ENCODE results near the gene RPAIN.

The RPAIN gene

DNA sequence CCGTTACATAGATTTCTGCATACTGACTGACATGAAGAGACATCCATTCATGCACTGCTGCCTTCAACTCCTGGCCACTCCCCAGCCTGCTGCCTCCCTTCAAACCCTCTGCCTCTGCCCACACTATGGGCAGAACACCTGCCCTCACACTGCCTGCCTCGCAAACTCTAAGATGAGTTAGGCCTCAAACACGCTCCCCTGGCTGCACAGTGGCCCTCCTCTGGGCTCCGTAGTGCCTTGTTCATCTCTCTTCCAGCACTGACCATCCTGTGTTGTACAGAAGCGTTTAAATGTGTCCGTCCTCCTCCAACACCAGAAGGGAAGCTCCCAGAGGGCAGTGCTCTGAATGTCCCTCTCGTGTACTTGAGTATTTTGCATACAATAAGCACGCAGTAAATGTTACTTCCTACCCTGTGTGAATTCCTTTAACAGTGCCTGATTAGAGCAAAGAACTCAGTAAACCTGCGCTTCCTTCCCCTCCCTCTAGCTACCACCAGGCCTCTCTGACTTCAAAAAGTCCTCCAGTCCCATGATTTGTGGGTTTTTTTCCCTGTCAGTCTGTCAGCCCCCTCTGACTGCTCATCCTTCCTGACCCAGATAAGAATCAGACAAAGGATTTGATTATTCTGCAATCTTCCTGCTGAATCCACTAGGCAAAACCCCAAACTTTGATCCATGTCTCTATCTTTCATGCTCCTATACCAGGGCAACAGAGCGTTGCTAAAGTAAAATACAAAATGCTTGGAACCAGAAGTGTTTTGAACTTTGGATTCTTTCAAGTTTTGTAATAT, 44.9 kb downstream of the RPAIN start:
- Histone ChIP-seq H3K4me1 (ENCODE audit: control insufficient read depth, insufficient read depth, low read length) (peaks cover 14% of the 10 kb centered on the region), H3K27me3 (ENCODE audit: control insufficient read depth, insufficient read depth, low read length) (no peaks in the 10 kb centered on the region), H3K27ac (ENCODE audit: low read depth, low read length) (no peak overlapping the region), H3K9ac (ENCODE audit: low read length) (no peak overlapping the region), H3K4me3 (ENCODE audit: low read depth, low read length) (no peak overlapping the region), H3K36me3 (ENCODE audit: control insufficient read depth, insufficient read depth, low read length) (peaks cover 39% of the 10 kb centered on the region), H3K9me3 (ENCODE audit: control insufficient read depth, insufficient read depth, low read depth, low read length) (no peaks in the 10 kb centered on the region)

DNA sequence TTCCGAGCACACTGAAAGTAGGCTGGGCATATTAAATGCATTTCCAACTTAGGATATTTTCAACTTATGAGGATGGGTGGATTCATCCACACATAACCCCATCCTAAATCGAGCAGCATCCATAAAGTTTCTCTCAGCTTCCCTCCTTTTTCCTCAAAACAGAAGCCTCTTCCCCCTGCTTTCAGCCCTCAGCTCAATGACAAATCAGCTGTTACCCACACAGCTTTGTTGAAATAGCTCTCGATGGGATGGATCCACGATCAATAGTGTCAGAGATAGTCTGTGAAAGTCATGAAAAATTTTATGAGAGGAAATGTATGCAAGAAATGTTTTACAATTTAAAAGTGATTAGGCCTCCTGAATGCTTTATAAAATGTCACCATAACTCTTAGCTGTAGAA, 46.3 kb downstream of the RPAIN start:
- Histone ChIP-seq H3K9me3 (ENCODE audit: control insufficient read depth, insufficient read depth, low read depth, low read length) (no peaks in the 10 kb centered on the region), H3K4me3 (ENCODE audit: low read depth, low read length) (0 out of 2 replicates have a peak overlapping the region, but pooled peaks have one; percentile 83), H3K36me3 (ENCODE audit: control insufficient read depth, insufficient read depth, low read length) (peaks cover 26% of the 10 kb centered on the region), H3K4me1 (ENCODE audit: control insufficient read depth, insufficient read depth, low read length) (peaks cover 14% of the 10 kb centered on the region), H3K27ac (ENCODE audit: low read depth, low read length) (no peak overlapping the region), H3K27me3 (ENCODE audit: control insufficient read depth, insufficient read depth, low read length) (no peaks in the 10 kb centered on the region), H3K9ac (ENCODE audit: low read length) (no peak overlapping the region)

DNA sequence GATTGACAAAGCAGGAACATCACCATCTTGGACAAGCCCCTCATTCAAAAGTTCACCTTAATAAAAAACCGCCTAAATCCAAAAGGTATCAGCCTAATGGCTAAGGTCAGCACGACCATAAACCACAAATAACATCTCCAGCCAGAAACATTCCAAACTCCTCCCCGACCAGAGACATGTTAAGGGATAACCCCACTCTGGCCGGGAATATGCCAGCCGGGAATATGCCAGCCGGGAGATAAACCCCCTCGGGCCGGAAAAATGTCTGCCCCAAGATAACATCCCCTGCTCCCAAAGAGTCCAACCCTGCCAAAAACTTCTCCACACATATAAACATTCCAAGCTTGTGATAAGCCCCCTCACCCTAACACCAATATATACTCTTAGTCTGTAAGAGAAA, 47.4 kb downstream of the RPAIN start:
- Histone ChIP-seq H3K27me3 (ENCODE audit: control insufficient read depth, insufficient read depth, low read length) (no peaks in the 10 kb centered on the region), H3K4me1 (ENCODE audit: control insufficient read depth, insufficient read depth, low read length) (peaks cover 14% of the 10 kb centered on the region), H3K9ac (ENCODE audit: low read length) (peak overlapping the region; percentile 91), H3K4me3 (ENCODE audit: low read depth, low read length) (peak overlapping the region; percentile 83), H3K36me3 (ENCODE audit: control insufficient read depth, insufficient read depth, low read length) (peaks cover 23% of the 10 kb centered on the region), H3K27ac (ENCODE audit: low read depth, low read length) (no peak overlapping the region), H3K9me3 (ENCODE audit: control insufficient read depth, insufficient read depth, low read depth, low read length) (no peaks in the 10 kb centered on the region)

DNA sequence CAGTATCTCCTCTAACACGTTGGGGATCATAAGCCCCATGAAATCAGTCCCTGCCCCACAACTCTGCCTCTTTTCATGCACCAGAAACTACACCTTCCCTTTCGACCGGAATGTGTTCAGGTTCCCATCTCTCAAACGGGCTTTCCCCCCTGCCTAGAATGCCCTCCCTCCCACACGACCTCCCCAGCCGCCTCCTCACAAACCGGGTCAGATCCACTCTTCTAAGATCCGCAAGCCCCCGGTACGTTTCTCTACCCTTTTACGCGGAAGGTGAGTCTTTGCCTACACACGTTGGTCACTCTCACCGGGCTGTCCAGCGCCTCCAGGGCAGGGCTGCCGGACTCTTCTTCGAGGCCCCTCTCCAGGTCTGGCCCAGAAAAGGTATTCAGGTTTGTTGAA, 48.1 kb downstream of the RPAIN start:
- peak overlapping the region; percentile 83 for H3K4me3 ChIP-seq (ENCODE audit: low read depth, low read length)
- peaks cover 20% of the 10 kb centered on the region for H3K36me3 ChIP-seq (ENCODE audit: control insufficient read depth, insufficient read depth, low read length)
- H3K4me1 ChIP-seq (ENCODE audit: control insufficient read depth, insufficient read depth, low read length): peaks cover 14% of the 10 kb centered on the region
- peak overlapping the region; percentile 77; the same call in 1 of the 2 replicates for H3K27ac ChIP-seq (ENCODE audit: low read depth, low read length)
- H3K9ac ChIP-seq (ENCODE audit: low read length): peak overlapping the region; percentile 91
- no peaks in the 10 kb centered on the region for H3K27me3 ChIP-seq (ENCODE audit: control insufficient read depth, insufficient read depth, low read length)
- H3K9me3 ChIP-seq (ENCODE audit: control insufficient read depth, insufficient read depth, low read depth, low read length): no peaks in the 10 kb centered on the region

DNA sequence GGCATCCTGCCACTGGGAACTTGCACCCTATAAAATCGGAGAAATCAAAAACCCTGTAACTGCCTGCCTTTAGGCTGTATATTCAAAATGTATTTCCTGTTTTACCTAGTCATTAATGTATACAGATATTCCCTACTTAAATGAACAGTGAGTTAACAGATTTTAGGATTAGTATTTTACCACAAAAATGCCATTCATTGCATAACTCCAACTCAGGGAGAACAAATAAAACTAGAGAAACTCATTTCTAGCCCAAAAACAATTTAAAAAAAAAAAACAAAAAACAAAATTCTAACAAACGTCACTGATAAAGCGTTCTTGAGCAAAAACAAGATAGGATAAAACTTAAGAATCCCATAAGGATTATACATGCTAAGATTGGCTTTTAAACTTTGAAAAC, 52.5 kb downstream of the RPAIN start:
- Histone ChIP-seq H3K4me1 (ENCODE audit: control insufficient read depth, insufficient read depth, low read length) (no peaks in the 10 kb centered on the region), H3K36me3 (ENCODE audit: control insufficient read depth, insufficient read depth, low read length) (peaks cover 42% of the 10 kb centered on the region), H3K4me3 (ENCODE audit: low read depth, low read length) (no peak overlapping the region), H3K27me3 (ENCODE audit: control insufficient read depth, insufficient read depth, low read length) (no peaks in the 10 kb centered on the region), H3K9me3 (ENCODE audit: control insufficient read depth, insufficient read depth, low read depth, low read length) (no peaks in the 10 kb centered on the region), H3K9ac (ENCODE audit: low read length) (no peak overlapping the region), H3K27ac (ENCODE audit: low read depth, low read length) (no peak overlapping the region)

DNA sequence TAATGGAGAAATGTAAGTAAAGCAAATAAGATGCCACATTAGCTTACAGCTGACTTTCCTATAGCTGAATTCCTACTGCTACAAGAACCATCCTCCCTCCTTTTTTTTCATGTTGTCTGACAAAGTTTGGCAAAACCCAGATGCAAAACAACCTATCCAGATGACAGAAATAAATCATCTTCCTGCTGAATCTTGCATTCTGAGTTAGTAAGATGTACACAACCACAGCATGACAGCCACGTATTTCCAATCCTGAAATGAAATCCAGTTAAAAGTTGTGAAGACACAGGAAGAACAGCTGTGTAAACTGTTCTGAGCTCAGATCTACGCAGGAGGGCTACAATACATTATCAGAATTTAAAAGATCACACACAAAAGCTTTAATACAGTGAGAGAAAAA, 53.9 kb downstream of the RPAIN start:
- no peak overlapping the region for H3K4me3 ChIP-seq (ENCODE audit: low read depth, low read length)
- H3K36me3 ChIP-seq (ENCODE audit: control insufficient read depth, insufficient read depth, low read length): peaks cover 56% of the 10 kb centered on the region
- no peaks in the 10 kb centered on the region for H3K27me3 ChIP-seq (ENCODE audit: control insufficient read depth, insufficient read depth, low read length)
- H3K4me1 ChIP-seq (ENCODE audit: control insufficient read depth, insufficient read depth, low read length): no peaks in the 10 kb centered on the region
- H3K9me3 ChIP-seq (ENCODE audit: control insufficient read depth, insufficient read depth, low read depth, low read length): no peaks in the 10 kb centered on the region
- no peak overlapping the region for H3K9ac ChIP-seq (ENCODE audit: low read length)
- H3K27ac ChIP-seq (ENCODE audit: low read depth, low read length): no peak overlapping the region

DNA sequence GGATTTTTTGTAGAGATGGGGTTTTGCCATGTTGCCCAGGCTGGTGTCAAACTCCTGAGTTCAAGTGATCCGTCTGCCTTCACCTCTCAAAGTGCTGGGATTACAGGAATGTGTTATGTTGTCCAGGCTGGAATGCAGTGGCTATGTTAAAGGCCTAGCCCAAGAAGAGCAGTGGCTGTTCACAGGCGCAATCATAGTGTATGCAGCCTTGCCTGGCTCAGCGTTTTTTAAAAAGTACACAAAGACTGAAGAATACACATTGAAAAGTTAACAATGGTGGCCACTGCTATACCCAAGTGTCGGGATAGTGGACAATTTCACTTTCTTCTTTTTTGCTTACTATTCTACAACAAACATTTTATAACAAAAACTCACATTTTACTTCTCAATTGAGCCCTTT, 59.0 kb downstream of the RPAIN start:
- Histone ChIP-seq H3K36me3 (ENCODE audit: control insufficient read depth, insufficient read depth, low read length) (peaks cover 91% of the 10 kb centered on the region), H3K27me3 (ENCODE audit: control insufficient read depth, insufficient read depth, low read length) (no peaks in the 10 kb centered on the region), H3K9ac (ENCODE audit: low read length) (no peak overlapping the region), H3K4me1 (ENCODE audit: control insufficient read depth, insufficient read depth, low read length) (no peaks in the 10 kb centered on the region), H3K4me3 (ENCODE audit: low read depth, low read length) (no peak overlapping the region), H3K9me3 (ENCODE audit: control insufficient read depth, insufficient read depth, low read depth, low read length) (no peaks in the 10 kb centered on the region), H3K27ac (ENCODE audit: low read depth, low read length) (no peak overlapping the region)

DNA sequence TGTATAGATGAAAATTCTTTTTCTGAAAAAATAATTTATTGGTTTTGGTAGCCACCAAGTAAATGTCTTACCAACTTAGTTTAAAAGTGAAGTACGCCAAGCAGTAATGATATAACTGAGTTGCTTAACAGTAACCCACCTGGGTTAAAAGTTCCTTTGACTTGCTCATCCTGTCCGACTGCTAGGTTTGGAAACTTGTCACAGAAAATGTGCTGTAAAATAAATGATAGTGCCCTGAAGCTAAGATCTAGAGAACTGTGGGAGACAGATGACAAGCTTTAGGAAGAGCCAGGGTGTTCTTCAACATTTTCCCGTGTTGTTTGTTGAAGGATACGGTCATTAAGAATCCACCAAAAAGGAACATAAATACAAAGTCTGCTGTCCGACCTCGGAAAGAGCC, 61.0 kb downstream of the RPAIN start:
- H3K4me1 ChIP-seq (ENCODE audit: control insufficient read depth, insufficient read depth, low read length): no peaks in the 10 kb centered on the region; the same call in 1 of the 2 replicates
- H3K36me3 ChIP-seq (ENCODE audit: control insufficient read depth, insufficient read depth, low read length): peaks cover 84% of the 10 kb centered on the region

DNA sequence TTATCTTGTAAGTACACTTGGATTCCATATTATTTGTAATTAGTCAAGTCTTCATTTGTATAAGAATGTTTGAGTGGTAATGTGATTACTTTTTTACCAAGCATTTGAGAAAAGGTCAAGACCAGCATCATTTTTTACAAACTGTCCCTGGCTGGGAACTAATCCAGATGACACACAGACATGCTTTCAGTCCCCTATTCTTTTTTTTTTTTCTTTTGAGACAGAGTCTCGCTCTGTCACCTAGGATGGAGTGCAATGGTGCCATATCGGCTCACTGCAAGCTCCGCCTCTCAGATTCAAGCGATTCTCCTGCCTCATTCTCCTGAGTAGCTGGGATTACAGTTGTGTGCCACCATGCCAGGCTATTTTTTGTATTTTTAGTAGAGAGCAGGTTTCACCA, 61.5 kb downstream of the RPAIN start:
- Histone ChIP-seq H3K9ac (ENCODE audit: low read length) (no peak overlapping the region), H3K4me1 (ENCODE audit: control insufficient read depth, insufficient read depth, low read length) (no peaks in the 10 kb centered on the region; the same call in 1 of the 2 replicates), H3K36me3 (ENCODE audit: control insufficient read depth, insufficient read depth, low read length) (peaks cover 83% of the 10 kb centered on the region), H3K27ac (ENCODE audit: low read depth, low read length) (no peak overlapping the region), H3K9me3 (ENCODE audit: control insufficient read depth, insufficient read depth, low read depth, low read length) (no peaks in the 10 kb centered on the region), H3K27me3 (ENCODE audit: control insufficient read depth, insufficient read depth, low read length) (no peaks in the 10 kb centered on the region), H3K4me3 (ENCODE audit: low read depth, low read length) (no peak overlapping the region)

More for the DNA sequence above, 61.0 kb downstream of the RPAIN start:
- no peak overlapping the region for H3K27ac ChIP-seq (ENCODE audit: low read depth, low read length)
- no peak overlapping the region for H3K9ac ChIP-seq (ENCODE audit: low read length)
- H3K27me3 ChIP-seq (ENCODE audit: control insufficient read depth, insufficient read depth, low read length): no peaks in the 10 kb centered on the region
- H3K9me3 ChIP-seq (ENCODE audit: control insufficient read depth, insufficient read depth, low read depth, low read length): no peaks in the 10 kb centered on the region
- H3K4me3 ChIP-seq (ENCODE audit: low read depth, low read length): no peak overlapping the region

All from HUES6 (cell line).